ENCODE measurements around the gene ABTB2.

The ABTB2 gene

DNA sequence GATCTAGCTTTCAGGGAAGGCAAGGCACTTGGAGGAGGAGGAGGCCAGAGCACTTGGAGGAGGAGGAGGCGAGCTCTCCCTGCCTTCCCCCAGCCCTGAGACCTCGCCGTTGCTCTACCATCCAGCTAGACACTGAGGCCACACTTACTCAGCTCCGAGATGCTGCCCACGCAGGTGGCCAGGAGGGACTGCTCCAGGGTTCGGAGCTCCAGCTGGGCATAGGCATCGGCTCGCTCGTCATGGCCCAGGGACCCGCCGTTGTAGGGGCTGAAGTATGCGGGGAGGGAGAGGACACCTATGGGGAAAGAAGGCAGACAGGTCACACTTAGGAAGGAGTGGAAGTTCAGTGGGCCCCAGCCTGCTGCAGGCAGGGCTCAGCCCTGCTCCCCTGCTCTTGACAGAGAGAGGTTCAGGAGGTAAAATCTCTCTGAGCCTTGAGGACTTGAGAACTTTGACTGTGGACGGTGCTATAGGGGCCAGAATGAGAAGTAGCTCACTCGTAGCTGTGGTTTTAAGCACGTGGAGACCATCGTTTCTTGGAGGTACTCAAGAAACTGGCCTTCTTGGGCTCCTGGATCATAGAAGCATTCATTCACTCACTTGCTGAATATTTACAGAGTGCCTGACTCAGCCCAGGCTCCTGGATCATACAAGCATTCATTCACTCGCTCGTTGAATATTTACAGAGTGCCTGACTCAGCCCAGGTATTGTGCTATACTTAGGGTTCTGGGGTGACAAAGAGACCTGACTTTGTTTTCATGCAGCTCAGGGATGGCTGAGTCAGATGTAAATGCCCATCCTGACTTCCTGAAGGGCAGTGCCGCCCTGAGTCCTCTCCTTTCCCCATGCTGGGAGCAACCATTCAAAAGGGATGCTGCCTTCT lies 153.2 kb downstream of the ABTB2 start:
- no peak for DNase-seq

DNA sequence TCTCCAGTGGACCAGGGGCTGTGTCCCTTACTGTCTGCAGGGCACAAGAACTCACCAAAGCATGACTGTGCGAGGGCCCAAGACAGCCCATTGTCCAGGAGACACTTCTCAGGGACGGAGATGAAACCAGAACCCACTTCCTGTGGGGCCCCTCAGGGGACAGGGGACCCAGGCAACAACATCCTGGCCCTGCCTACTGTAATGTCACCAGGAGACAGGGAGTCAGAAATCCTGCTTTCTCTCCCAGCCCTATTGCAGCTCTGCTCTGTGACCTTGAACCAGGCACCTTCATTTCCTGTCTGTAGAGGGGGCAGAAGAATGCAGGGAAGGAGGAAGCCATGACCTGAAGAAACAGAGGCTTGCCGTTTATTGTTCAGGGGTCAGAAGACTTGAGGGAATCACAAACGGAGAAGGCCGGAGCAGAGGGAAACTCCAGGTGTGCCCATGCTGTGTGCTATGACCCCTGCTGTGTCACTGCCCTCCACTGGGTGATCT lies 154.4 kb downstream of the ABTB2 start:
- DNase-seq: no peak

DNA sequence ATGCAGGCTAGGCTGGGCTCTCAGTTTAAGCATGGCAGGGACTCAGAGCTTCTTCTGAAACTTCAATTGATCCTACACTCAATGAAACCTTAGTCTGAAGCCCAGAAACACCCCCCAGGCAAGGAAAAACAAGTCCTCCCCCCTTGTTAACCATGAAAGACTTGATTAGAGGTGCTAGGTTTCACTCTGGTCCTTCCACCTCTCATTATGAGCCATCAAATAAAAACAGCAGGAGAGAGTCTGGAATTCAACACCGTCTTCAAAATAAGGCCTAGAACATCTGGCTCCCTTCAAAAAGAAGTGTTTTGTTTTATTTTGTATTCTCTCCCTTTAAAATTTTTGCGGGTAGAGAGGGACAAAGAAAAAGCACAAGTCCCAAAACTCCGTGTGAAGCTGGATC lies 156.7 kb downstream of the ABTB2 start:
- no peak for DNase-seq

DNA sequence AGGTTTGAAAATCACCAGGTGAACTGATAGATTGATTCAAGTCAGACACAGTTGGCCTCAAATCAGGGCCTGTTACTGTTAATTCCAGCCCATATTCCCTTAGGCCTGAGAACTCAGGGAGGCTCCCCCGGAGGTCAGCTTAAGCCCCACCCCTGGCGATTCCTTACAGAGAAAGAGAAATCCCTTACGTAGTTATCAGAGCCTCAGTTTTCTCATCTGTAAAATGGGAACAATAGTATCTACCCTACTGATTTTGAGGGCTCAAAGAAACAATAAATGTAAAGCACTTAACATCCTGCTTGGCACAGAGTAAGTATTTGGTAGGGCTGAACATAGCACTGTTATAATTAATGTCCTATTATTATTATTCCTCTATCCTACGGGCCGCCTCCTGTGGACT lies 158.3 kb downstream of the ABTB2 start:
- no peak for DNase-seq

DNA sequence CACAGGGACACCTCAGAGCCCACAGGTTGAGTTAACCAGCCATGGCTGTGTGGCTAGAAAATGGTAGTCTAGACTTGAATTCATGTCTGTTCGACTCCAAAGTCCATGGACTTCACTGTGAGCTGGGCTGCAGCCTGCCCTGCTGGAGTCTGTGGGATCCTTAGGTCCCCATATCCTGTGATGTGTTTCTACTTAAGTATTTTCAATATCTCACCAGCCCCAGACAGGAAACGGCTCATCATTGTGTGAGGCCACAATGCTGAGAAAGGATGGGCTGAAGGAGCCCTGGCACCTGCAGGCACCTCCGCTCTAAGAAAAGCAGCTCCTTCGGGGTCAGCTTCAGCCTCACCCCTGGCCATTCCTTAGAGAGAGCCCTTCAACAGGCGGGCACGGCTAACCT lies 159.3 kb downstream of the ABTB2 start:
- DNase-seq: no peak

DNA sequence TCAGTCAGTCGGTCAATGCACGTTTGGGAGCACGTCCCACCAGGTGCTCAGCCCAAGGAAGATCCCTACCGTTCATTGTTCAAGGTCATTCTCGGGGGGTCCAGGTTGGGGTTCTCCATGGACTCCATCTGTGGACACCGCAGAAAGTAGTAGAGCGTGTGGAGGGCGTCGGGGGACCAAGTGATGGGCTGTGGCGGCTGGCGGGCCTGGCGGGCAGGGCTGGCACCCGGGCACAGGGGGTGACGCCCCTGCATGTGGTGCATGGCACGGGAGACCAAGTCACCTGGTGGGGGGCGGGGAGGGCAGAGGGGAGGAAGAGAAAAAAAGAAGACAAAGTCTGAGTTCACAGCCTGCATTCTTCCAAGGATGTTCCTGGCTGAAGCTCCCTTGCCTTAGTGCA lies 160.6 kb downstream of the ABTB2 start:
- DNase-seq: no peak

DNA sequence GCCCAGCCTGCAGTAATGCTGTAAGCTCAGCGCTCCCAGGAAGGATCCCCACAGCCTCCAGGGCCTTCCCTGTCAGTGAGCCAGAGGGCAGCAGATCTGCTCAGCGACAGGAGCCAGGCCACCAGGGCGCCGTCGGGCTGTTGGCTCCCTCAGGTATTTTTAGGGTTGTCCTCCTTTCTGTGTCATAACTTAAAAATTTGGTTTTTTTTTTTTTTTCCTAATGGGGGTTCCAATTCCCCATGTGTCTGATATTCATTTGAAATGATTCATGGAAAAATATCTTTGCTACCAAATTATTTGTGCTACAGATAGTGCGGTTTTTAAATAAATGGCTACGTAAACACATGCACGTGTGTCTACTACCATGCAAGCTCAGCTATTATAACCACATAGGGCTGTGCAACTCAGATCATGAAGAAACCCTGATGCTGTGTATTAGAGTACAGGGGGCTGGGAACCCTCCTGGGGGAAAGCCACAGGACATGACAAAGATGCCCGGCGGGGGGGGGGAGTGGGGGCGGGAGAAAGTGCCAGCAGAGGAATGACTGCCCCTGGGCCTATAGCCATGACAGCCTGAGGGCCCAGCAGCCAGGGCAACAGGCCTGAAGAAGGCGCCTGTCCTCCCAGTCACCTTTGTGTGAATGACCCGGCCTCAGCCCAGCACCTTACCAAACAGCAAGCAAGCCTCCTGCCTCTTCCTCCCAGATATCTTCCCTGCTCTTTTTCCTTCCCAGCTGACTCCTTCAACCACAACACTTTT lies 163.1 kb downstream of the ABTB2 start:
- DNase-seq: no peak

DNA sequence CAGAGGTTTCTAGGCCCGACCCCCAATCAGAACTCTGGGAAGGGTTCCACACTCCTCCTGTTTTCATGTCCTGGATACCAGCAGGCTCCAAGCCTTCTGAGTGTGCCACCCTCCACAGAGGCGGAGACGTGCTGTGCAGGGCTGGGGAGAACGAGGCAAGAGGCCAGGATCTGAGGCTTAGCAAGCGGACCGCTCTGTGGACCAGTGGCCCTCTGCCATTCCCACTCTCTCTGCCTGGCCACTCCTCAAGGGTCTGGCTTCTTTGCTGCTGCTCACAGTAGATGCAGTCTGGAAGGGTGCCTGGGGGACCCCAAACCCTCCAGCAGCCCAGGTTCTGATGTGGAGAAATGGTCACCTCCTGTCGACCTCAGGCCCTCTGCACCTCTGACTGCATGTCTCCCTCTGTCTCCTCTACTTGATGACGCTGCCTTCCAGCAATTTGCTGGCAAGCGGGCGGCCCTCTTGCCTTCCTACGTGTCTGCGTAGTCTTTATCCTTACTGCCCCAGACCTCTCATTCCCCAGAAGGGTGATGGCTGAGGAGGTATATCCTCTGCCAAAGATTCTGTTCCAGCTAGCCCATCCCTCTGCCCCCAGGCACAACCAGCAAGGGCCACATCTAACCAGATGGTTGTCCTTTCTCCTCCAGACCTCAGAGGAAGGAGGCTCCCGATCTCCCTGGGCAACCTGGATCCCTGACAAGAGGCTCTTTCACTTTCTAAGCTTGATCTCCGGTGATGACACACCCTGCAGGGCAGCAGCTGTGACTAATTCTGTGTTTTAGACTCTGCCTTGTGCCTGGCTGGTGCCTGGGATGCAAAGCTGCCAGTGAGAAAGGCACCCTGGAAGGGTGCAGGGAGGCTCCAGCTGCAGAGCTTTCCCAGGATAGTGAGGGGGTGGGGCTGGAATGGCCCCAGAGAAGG lies 165.1 kb downstream of the ABTB2 start:
- no peak for DNase-seq

DNA sequence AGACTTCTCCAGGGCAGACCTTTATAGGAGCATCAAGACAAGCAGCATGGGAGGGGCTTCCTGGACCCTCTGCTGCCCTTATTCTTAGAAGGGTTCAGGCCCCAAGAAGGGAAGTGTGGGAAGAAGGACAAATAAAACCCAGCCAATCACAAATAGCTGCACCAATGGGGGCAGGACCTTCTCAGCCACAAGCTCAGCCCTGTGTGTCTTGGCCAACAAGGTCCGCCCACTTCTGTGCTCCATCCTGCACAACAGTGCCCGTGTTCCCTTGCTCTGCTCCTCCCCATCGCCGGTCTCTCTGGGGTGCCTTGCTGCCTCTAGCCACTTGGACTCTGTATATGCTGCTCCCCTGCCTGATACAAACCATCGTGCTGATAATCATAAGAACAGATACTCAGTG lies 166.2 kb downstream of the ABTB2 start:
- no peak for DNase-seq

DNA sequence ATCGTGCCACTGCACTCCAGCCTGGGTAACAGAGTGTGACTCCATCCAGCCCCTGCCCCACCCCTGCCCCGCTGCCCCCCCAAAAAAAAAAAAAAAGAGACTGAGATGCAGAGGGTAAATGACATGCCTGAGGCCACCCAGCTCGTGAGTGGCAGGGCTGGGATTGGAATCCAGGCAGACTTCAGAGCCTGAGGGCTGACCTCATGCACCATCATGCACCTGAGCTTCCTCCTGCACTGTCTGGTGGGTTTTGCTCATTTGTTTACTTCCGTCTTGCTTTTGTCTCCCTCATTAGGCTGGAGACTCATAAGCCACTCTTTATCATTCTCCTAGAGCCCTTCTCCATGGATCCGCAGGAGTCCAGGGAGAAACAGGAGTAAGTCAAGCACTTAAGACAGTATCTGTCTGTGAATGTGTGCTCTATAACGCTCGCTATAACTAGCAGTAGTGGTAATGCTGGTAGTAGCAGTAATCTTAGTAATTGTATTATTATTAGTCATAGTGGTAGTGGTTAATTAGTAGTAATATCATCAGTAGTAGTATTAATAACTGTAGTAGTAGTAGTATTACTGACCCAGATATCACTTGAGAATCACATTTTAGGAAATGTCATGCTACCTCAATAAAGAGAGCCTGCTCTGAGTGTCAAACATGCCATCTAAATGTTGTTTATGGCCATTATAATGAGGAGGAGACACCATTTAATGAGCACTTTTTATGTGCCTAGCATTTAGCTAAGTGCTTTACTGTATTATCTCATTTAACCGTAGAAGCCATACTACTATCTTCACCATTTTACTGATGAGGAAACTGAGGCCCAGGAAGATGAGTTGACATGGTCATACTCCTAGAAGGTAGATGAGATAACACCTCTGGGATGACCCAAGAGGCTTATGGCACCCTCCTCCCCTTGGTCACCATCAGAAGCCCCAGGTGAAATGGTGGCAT lies 167.3 kb downstream of the ABTB2 start:
- DNase-seq: no peak

DNA sequence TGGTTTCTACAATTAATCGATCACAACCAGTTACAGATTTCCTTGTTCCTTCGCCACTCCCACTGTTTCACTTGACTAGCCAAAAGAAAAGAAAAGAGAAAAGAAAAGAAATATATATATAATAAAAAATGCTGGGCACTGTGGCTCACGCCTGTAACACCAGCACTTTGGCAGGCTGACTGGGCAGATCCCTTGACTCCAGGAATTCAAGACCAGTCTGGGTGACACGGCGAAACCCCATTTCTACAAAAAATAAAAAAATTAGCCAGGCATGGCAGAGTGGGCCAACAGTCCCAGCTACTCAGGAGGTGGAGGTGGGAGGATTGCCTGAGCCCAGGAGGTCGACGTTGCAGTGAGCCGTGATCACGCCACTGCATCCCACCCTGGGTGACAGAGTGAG lies 168.6 kb downstream of the ABTB2 start:
- DNase-seq: no peak

DNA sequence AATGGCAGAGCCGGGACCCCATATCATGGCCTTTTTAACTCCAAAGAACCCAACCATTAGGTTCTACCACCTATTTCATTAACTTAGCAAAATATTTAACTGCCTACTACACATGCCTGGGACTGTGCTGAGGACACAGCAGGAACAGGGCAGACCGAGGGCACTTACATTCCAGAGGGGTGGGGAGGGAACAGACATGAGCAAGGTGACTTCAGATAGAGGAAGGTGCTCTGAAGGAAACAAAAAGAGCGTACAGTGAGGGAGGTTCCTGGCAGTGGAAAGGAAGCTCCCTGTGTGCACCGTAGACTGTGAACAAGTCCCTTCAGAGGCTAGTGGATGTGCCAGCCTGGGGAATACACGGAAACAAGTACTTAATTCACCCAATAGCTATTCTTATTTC lies 169.6 kb downstream of the ABTB2 start:
- DNase-seq: no peak

DNA sequence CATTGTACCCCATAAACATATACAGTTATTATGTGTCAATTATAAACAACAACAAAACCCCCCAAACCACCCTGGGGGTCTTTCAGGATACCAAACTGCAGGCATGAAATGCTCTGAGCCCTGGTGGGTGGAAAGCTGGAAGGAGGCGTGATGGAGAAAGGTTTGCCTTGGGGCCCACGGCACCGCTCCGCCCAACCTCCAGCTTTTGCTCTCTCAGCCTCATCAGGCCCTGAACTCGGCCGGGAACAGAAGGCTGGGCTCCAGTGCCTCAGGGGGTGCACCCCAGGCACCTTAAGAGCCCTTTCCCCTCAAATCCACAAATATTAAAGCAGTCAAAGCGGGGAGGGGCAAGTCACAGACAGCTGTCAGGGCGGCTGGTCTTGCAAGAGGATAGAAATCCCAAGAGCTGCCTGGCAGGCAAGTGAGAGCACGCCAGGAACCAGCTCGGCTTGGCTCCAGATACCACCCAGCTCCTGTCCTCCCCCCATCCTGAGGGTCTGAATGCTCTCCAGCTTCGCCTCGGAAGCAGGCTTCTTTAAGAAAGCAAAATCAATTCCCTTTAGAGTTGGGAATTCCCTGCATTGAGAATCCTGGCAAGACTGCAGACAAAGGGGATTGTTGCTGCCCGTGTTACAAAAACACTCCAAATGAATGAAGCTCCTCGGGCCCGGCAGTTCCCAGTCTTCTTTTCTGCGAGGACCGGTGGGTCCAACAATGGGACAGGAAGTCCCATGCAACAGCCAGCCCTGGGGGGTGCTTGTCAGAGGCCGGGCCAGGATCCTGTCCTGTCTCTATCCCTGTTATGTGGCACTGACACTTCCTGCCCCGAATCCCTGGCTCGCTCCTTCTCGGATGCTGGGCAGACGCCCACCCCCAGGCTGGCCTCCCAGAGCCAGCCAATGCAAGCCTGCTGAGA lies 171.6 kb downstream of the ABTB2 start:
- DNase-seq: no peak

DNA sequence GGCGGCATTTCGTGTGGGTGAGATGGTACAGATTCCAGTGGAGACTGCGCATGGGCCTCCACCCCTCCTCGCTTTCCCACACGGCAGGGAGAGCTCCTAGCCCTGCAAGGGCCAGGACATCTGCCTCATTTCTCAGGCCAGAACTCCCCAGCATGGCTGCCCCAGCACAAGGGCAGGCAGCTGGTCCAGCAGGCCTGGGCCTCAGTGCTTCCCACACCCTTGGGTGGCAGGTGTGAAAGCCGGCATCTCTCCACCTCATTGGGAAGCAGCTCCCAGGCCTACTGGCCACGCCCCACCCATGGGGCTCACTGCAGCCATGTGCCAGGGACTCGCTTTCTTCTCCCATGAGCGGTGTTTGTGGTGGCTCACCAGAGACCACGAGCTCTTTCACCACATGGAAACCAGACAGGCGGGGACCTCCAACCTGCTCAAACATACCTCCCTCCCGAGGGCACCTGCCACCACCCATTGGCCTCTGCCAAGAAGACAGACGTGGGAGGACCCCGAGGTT lies 173.2 kb downstream of the ABTB2 start:
- DNase-seq: no peak

DNA sequence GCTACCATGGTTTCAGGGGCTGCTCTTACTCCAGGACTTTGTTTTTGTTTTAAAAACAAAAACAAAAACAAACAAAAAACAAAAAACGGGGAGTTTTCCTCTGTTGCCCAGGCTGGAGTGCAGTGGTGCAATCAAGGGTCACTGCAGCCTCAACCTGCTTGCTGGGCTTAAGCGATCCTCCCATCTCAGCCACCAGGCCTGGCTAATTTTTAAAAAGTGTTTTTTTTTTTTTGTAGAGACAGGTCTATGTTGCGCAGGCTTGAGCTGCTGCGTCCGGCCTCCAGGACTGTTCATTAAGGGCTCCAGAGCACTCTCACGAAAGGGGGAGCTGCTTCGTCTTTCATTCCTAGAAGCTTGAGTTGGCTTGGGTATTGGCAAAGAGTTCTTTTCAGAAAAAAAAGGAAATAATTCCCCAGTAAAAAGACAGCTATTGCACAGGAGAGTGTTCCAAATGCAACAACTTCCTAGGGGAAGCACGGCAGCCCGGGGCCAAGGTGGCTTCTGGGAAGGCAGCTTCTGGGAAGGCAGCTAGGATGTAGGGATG lies 173.9 kb downstream of the ABTB2 start:
- DNase-seq: no peak

DNA sequence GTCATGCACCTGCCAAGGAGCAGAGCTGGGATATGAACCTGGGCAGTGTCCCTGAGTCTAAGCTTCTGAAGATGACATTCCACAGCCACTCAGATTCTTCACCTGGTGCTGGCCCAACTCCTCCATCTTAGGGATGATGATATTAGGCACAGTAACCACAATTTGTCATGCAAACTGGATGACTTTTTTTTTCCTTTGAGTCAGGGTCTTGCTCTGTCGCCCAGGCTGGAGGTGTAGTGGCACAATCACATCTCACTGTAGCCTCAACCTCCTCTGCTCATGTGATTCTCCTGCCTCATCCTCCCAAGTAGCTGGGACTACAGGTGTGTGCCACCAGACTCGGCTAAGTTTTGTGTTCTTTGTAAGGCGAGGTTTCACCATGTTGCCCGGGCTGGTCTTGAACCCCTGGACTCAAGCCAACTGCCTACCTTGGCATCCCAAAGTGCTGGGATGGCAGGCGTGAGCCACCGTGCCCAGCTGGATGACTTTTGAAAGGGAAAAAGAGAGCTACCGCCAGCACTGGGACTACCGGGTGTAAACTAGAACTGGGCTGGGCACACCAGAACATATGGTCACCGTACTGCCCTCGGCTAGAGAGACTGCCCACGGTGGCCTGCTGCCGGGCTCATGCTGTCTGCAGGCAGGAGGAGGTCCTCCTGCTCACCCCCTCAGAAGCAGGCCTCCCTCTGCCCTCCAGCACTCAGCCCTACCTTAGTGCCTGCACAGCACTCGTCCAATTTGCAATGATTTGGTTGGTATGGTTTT lies 174.7 kb downstream of the ABTB2 start:
- no peak for DNase-seq

DNA sequence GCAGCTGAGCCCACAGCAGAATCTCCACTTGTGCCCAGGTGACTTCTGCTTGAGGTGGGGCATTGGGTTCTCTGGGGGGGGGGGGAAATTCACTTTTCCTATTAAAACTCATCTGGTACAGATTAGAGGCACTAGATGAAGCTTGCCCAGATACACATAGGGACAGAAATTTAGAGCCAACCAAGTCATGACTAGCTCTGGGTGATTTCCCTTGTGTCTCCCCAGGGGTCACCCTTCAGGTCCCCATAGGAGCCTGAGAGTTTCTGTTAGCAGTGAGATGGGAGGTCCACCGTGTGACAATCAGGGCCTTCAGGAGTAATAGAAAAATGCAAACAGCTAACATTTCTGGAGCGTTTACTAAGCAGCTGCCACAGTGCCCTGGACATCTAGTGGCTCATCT lies 175.4 kb downstream of the ABTB2 start:
- DNase-seq: no peak

DNA sequence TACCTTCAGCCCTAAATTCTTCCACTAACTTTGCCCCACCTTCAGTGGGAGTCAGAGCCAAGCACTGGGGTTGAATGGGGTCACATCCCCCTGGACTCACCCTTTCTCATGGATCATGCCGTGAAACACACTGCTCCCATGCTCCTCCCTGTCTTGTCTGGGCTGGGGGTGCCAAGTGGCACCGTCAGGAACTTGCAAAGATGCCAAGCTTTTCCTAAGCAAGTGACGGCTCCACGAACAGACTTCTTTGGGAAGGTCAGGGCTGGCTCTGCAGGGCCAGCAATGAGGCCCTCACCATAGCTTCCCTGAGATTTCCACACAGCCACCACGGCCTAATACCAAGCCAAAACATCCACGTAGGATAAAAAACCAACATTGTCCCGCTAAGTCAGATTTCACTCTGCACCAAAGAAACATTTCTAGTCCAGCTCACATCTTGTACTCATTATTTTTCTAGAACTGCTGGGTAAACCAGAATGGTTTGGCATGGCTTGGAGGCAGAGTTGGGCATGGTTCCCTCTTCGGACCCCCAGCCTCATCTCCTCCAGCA lies 175.9 kb downstream of the ABTB2 start:
- DNase-seq: no peak

DNA sequence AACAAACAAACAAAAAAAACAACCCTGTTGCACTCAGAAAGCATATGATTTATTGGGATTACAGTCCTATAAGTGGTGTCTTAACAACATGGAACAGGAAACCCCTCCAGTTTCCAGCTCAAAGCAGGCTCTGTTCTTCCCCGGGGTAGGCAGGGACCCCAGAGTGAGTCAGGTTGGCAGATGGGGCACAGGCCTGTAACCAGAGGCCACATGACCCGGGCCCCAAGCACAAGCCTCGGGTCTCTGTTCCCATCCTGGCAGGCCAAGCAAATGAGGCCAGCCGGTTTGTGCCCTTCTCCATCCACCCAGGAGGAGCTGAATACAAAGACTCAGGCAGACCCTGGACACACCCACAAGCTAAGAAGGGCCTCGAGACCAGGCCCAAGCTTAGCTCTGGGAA lies 176.6 kb downstream of the ABTB2 start:
- DNase-seq: no peak

All from NCI-H526 treated with DMSO at 0.1 percent for 48 hours (cell line).